DND-41 (cell line): ENCODE data around the gene TACO1.

ENCODE experiments used
- ATAC-seq: fragments of 200-7000 bp; cut with Tn5 transposase; 3 replicates; pipeline ENCODE4 v1.9.1; 2021; ENCODE audit warnings: low read depth; ENCODE audit not compliant: insufficient read depth
- DNase-seq: peaks from one replicate; pipeline ENCODE4 v3.0.0-alpha.2; 2020
- H2AFZ ChIP-seq: 2 replicates; pipeline ENCODE4 v1.6.0; 2012; ENCODE audit warnings: low read depth, low read length
- H3K27ac ChIP-seq: 2 replicates; pipeline ENCODE4 v1.5.1; 2012; ENCODE audit warnings: low read length, inconsistent platforms
- H3K27me3 ChIP-seq: fragments of 200-600 bp; sonication (generic); 2 replicates; pipeline ENCODE4 v1.6.0; 2012; ENCODE audit warnings: low read length, mild to moderate bottlenecking, inconsistent platforms; ENCODE audit not compliant: insufficient read depth, poor library complexity
- H3K36me3 ChIP-seq: 2 replicates; pipeline ENCODE4 v1.5.1; 2012; ENCODE audit warnings: low read length, inconsistent platforms; ENCODE audit not compliant: insufficient read depth
- H3K4me1 ChIP-seq: 2 replicates; pipeline ENCODE4 v1.5.1; 2012; ENCODE audit warnings: mild to moderate bottlenecking, low read length; ENCODE audit not compliant: insufficient read depth
- H3K4me2 ChIP-seq: 2 replicates; pipeline ENCODE4 v1.6.0; 2012; ENCODE audit warnings: mild to moderate bottlenecking, moderate library complexity, low read length, inconsistent platforms; ENCODE audit not compliant: insufficient read depth
- H3K4me3 ChIP-seq, 2 experiments: fragments of 200-600 bp in 1 of 2; shearing (Covaris generic) in 1 of 2; 2 replicates each; pipeline ENCODE4 v1.5.1; 2012 to 2016; ENCODE audit warnings: inconsistent platforms in 2 of 2, low read length in 2 of 2, mild to moderate bottlenecking in 2 of 2, low read depth in 1 of 2, moderate library complexity in 1 of 2
- H3K79me2 ChIP-seq: 2 replicates; pipeline ENCODE4 v1.6.0; 2012; ENCODE audit warnings: low read length, inconsistent platforms; ENCODE audit not compliant: insufficient read depth
- H3K9ac ChIP-seq: 2 replicates; pipeline ENCODE4 v1.6.0; 2012; ENCODE audit warnings: low read depth, mild to moderate bottlenecking, inconsistent platforms, low read length, moderate library complexity
- H3K9me3 ChIP-seq: 2 replicates; pipeline ENCODE4 v1.5.1; 2012; ENCODE audit warnings: low read length, moderate library complexity, mild to moderate bottlenecking, inconsistent platforms; ENCODE audit not compliant: insufficient read depth, severe bottlenecking
- H4K20me1 ChIP-seq: 2 replicates; pipeline ENCODE4 v1.6.0; 2012; ENCODE audit warnings: low read length; ENCODE audit not compliant: insufficient read depth
- CTCF ChIP-seq: IDR thresholded peaks from 2 replicates; pipeline ENCODE4 v1.5.1; 2012; ENCODE audit warnings: borderline replicate concordance, low read length, moderate library complexity, mild to moderate bottlenecking; ENCODE audit not compliant: poor library complexity, severe bottlenecking; ENCODE audit errors: extremely low read depth
- EZH2 ChIP-seq: IDR thresholded peaks from 3 replicates; pipeline ENCODE4 v1.6.1; 2012; ENCODE audit warnings: borderline replicate concordance, low read depth, mild to moderate bottlenecking, moderate library complexity, low read length, inconsistent platforms; ENCODE audit not compliant: severe bottlenecking

Gene TACO1

GRCh38 chr17:63610854-63611253 lies 10.2 kb downstream of the TACO1 start:
- DNase-seq: no peak
- no peaks in the 10 kb centered on the region for H4K20me1 ChIP-seq
- H3K9me3 ChIP-seq: no peaks in the 10 kb centered on the region
- ATAC-seq: no peak
- no peak overlapping the region for H3K9ac ChIP-seq
- H3K27ac ChIP-seq: no peak overlapping the region
- no peak overlapping the region for H3K4me3 ChIP-seq
- no peaks in the 10 kb centered on the region for H3K79me2 ChIP-seq
- no peaks in the 10 kb centered on the region for H3K4me1 ChIP-seq
- H3K4me2 ChIP-seq: no peak overlapping the region
- peaks cover 39% of the 10 kb centered on the region for H3K36me3 ChIP-seq
- no peak overlapping the region for H2AFZ ChIP-seq
- no peaks in the 10 kb centered on the region for H3K27me3 ChIP-seq
- TF ChIP-seq EZH2: no peak
- TF ChIP-seq CTCF: no peak

- no peaks in the 10 kb centered on the region for H3K79me2 ChIP-seq
- H3K27me3 ChIP-seq: no peaks in the 10 kb centered on the region
- H3K4me3 ChIP-seq: no peak overlapping the region
- no peaks in the 10 kb centered on the region for H4K20me1 ChIP-seq
- H3K4me2 ChIP-seq: no peak overlapping the region
- H3K4me1 ChIP-seq: no peaks in the 10 kb centered on the region
- H3K9me3 ChIP-seq: no peaks in the 10 kb centered on the region
- 0 out of 3 replicates have a peak, but pooled peaks have one; percentile 24 for ATAC-seq
- no peak overlapping the region for H2AFZ ChIP-seq
- no peak overlapping the region for H3K27ac ChIP-seq
- H3K36me3 ChIP-seq: peaks cover 34% of the 10 kb centered on the region
- TF ChIP-seq EZH2: no peak
- TF ChIP-seq CTCF: no peak
- no peak overlapping the region for H3K9ac ChIP-seq
- DNase-seq: no peak
Observed at GRCh38 chr17:63611354-63611753, 10.7 kb downstream of the TACO1 start.

GRCh38 chr17:63613663-63614062 lies 13.0 kb downstream of the TACO1 start:
- no peaks in the 10 kb centered on the region for H3K9me3 ChIP-seq
- no peaks in the 10 kb centered on the region for H3K4me1 ChIP-seq
- no peak overlapping the region for H2AFZ ChIP-seq
- no peak for ATAC-seq
- no peaks in the 10 kb centered on the region for H3K79me2 ChIP-seq
- H3K36me3 ChIP-seq: peaks cover 11% of the 10 kb centered on the region
- no peaks in the 10 kb centered on the region for H3K27me3 ChIP-seq
- no peak for TF ChIP-seq EZH2
- TF ChIP-seq CTCF: no peak
- H3K27ac ChIP-seq: no peak overlapping the region
- no peak overlapping the region for H3K4me2 ChIP-seq
- no peak overlapping the region for H3K9ac ChIP-seq
- DNase-seq: no peak
- no peak overlapping the region for H3K4me3 ChIP-seq
- H4K20me1 ChIP-seq: no peaks in the 10 kb centered on the region

GRCh38 chr17:63621229-63621683 lies 20.6 kb downstream of the TACO1 start:
- Histone ChIP-seq H3K79me2 (peaks cover 35% of the 10 kb centered on the region), H3K4me2 (peak overlapping the region; percentile 90), H3K36me3 (no peaks in the 10 kb centered on the region; the same call in 1 of the 2 replicates), H3K27me3 (no peaks in the 10 kb centered on the region), H3K27ac (peak overlapping the region; percentile 80), H2AFZ (peak overlapping the region; percentile 85), H3K9me3 (no peaks in the 10 kb centered on the region), H3K9ac (peak overlapping the region; percentile 80), H3K4me3 (peak overlapping the region; percentile 46 to 69; a peak in 3 of 4 replicates), H4K20me1 (peaks cover 27% of the 10 kb centered on the region), H3K4me1 (peaks cover 33% of the 10 kb centered on the region)
- DNase-seq (no peak), ATAC-seq (no peak)
- TF ChIP-seq CTCF: no peak
- no peak for TF ChIP-seq EZH2
